SU-DHL-6 (cell line): ENCODE measurements around the gene ANXA6.
A peak's percentile ranks its signal among the peaks of the same experiment; 100 is the strongest.

Experiments used
- H2AFZ ChIP-seq: fragments of 200-600 bp; sonication (generic); 2 replicates; pipeline ENCODE4 v1.6.1; 2014; ENCODE audit warnings: low read depth, mild to moderate bottlenecking, moderate library complexity, mixed read lengths, antibody characterized with exemption, low read length; ENCODE audit not compliant: severe bottlenecking
- H3F3A ChIP-seq: fragments of 200-600 bp; shearing (Covaris generic); 2 replicates; pipeline ENCODE4 v1.6.0; 2016; ENCODE audit warnings: antibody characterized with exemption, mild to moderate bottlenecking; ENCODE audit not compliant: insufficient read depth
- H3K27ac ChIP-seq: fragments of 200-600 bp; sonication (generic); 2 replicates; pipeline ENCODE4 v1.5.1; 2016; ENCODE audit warnings: low read depth, mild to moderate bottlenecking, low read length, moderate library complexity, mixed read lengths
- H3K27me3 ChIP-seq: fragments of 200-600 bp; sonication (generic), shearing (Covaris generic); 2 replicates; pipeline ENCODE4 v1.6.0; 2014; ENCODE audit warnings: mild to moderate bottlenecking, low read length
- H3K36me3 ChIP-seq: fragments of 200-600 bp; sonication (generic); 2 replicates; pipeline ENCODE4 v1.6.1; 2014; ENCODE audit warnings: mild to moderate bottlenecking, low read length, mixed read lengths
- H3K4me2 ChIP-seq: fragments of 300-600, 200-600 bp; shearing (Covaris generic), sonication (generic); 2 replicates; pipeline ENCODE4 v1.6.0; 2014; ENCODE audit warnings: low read length, low read depth, mild to moderate bottlenecking; ENCODE audit not compliant: poor library complexity, severe bottlenecking
- H3K4me3 ChIP-seq: fragments of 200-600 bp; sonication (generic); 2 replicates; pipeline ENCODE4 v1.5.1; 2014; ENCODE audit warnings: antibody characterized with exemption, low read length, mild to moderate bottlenecking, mixed read lengths; ENCODE audit not compliant: insufficient read depth, poor library complexity, severe bottlenecking
- H3K79me2 ChIP-seq: fragments of 200-600 bp; sonication (generic); 2 replicates; pipeline ENCODE4 v1.6.1; 2014; ENCODE audit warnings: mild to moderate bottlenecking, low read length, moderate library complexity; ENCODE audit not compliant: insufficient read depth
- H3K9ac ChIP-seq: fragments of 200-600 bp; sonication (generic); 2 replicates; pipeline ENCODE4 v1.7.0; 2014; ENCODE audit warnings: mild to moderate bottlenecking, low read length
- H3K9me2 ChIP-seq: fragments of 200-600 bp; sonication (generic); replicated peaks from 2 replicates; pipeline ENCODE4 v1.6.1; 2014; ENCODE audit warnings: low read length; ENCODE audit not compliant: insufficient read depth
- H3K9me3 ChIP-seq: fragments of 200-600 bp; sonication (generic); 2 replicates; pipeline ENCODE4 v1.6.1; 2014; ENCODE audit warnings: low read length, mixed read lengths; ENCODE audit not compliant: insufficient read depth
- H4K20me1 ChIP-seq: fragments of 200-600 bp; sonication (generic); 2 replicates; pipeline ENCODE4 v1.6.1; 2014; ENCODE audit warnings: low read depth, mild to moderate bottlenecking, antibody characterized with exemption, low read length, moderate library complexity, mixed read lengths
- EZH2phosphoT487 ChIP-seq: fragments of 200-600 bp; sonication (generic), shearing (Covaris generic); conservative IDR thresholded peaks from 2 replicates; pipeline ENCODE4 v1.6.1; 2018; ENCODE audit warnings: mild to moderate bottlenecking, antibody characterized with exemption, low read length, moderate library complexity, mixed read lengths
- TF ChIP-seq, protein P1 (sequence below): fragments of 200-600 bp; sonication (generic); IDR thresholded peaks from one replicate; pipeline ENCODE4 v1.5.1; 2017; ENCODE audit warnings: antibody characterized with exemption, mild to moderate bottlenecking, low read length, moderate library complexity; ENCODE audit not compliant: insufficient read depth, poor library complexity, severe bottlenecking

The ANXA6 gene

DNA sequence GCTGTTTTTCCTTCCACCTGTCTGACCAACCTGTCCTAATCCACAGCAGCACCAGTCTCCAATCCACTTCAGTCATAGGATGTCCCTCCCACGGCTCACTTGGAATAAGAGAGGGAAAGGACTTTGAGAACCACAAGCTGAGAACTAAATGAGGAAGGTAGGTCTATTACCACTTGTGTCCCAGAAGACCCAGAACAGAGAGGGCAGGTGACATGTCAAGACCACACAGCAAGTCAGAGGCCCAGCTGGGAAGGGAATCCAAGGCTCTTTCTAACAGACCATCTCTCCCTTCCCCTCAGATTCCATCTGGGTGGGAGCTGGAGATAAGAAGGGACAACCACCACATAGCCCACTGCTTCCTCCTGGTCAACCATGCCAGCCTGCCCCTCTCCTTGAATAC lies 14.6 kb downstream of the ANXA6 start:
- Histone ChIP-seq H3K9me3 (no peaks in the 10 kb centered on the region), H3K9me2 (no peaks in the 10 kb centered on the region), H4K20me1 (no peaks in the 10 kb centered on the region), H3K79me2 (no peaks in the 10 kb centered on the region), H3F3A (no peaks in the 10 kb centered on the region), H2AFZ (no peak overlapping the region), H3K9ac (no peak overlapping the region), H3K27me3 (no peaks in the 10 kb centered on the region), H3K36me3 (no peaks in the 10 kb centered on the region), H3K4me3 (no peak overlapping the region), H3K4me2 (no peak overlapping the region), H3K27ac (no peak overlapping the region)
- TF ChIP-seq, protein P1, sequence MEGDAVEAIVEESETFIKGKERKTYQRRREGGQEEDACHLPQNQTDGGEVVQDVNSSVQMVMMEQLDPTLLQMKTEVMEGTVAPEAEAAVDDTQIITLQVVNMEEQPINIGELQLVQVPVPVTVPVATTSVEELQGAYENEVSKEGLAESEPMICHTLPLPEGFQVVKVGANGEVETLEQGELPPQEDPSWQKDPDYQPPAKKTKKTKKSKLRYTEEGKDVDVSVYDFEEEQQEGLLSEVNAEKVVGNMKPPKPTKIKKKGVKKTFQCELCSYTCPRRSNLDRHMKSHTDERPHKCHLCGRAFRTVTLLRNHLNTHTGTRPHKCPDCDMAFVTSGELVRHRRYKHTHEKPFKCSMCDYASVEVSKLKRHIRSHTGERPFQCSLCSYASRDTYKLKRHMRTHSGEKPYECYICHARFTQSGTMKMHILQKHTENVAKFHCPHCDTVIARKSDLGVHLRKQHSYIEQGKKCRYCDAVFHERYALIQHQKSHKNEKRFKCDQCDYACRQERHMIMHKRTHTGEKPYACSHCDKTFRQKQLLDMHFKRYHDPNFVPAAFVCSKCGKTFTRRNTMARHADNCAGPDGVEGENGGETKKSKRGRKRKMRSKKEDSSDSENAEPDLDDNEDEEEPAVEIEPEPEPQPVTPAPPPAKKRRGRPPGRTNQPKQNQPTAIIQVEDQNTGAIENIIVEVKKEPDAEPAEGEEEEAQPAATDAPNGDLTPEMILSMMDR: no peak
- no peak for TF ChIP-seq EZH2phosphoT487

GRCh38 chr5:151141535-151141934 lies 16.0 kb downstream of the ANXA6 start:
- H3K79me2 ChIP-seq: no peaks in the 10 kb centered on the region
- H3F3A ChIP-seq: no peaks in the 10 kb centered on the region
- no peak overlapping the region for H2AFZ ChIP-seq
- no peaks in the 10 kb centered on the region for H3K9me3 ChIP-seq
- peak overlapping the region; percentile 37 for H3K27ac ChIP-seq
- no peaks in the 10 kb centered on the region for H4K20me1 ChIP-seq
- peak overlapping the region; percentile 30 for H3K9ac ChIP-seq
- H3K9me2 ChIP-seq: no peaks in the 10 kb centered on the region
- TF ChIP-seq EZH2phosphoT487: no peak
- TF ChIP-seq, protein P1: no peak
- H3K36me3 ChIP-seq: no peaks in the 10 kb centered on the region
- peak overlapping the region; percentile 36 for H3K4me2 ChIP-seq
- H3K27me3 ChIP-seq: no peaks in the 10 kb centered on the region
- H3K4me3 ChIP-seq: no peak overlapping the region

GRCh38 chr5:151140686-151141459 lies 16.7 kb downstream of the ANXA6 start:
- H4K20me1 ChIP-seq: no peaks in the 10 kb centered on the region
- H3K27ac ChIP-seq: peak overlapping the region; percentile 37
- no peak overlapping the region for H2AFZ ChIP-seq

More at GRCh38 chr5:151140686-151141459, 16.7 kb downstream of the ANXA6 start:
- H3K36me3 ChIP-seq: no peaks in the 10 kb centered on the region
- no peaks in the 10 kb centered on the region for H3K9me3 ChIP-seq
- no peaks in the 10 kb centered on the region for H3F3A ChIP-seq
- H3K79me2 ChIP-seq: no peaks in the 10 kb centered on the region
- H3K27me3 ChIP-seq: no peaks in the 10 kb centered on the region
- no peaks in the 10 kb centered on the region for H3K9me2 ChIP-seq
- H3K4me2 ChIP-seq: peak overlapping the region; percentile 36
- TF ChIP-seq, protein P1: no peak
- no peak for TF ChIP-seq EZH2phosphoT487
- peak overlapping the region; percentile 30 for H3K9ac ChIP-seq
- no peak overlapping the region for H3K4me3 ChIP-seq
